PFSK-1 (cell line): ENCODE results near the gene PSAPL1.

ENCODE experiments used
- POLR2AphosphoS5 ChIP-seq: IDR thresholded peaks from 2 replicates; pipeline ENCODE4 v1.6.1; 2012; ENCODE audit warnings: low read depth, mild to moderate bottlenecking, control low read depth, low read length, moderate library complexity
- REST ChIP-seq, 2 experiments: IDR thresholded peaks; 2 replicates each; pipeline versions ENCODE4 v1.6.1 to v1.8.0; 2011 to 2012; ENCODE audit warnings: low read depth in 2 of 2, low read length in 2 of 2, control low read depth in 1 of 2, inconsistent platforms in 1 of 2, mild to moderate bottlenecking in 1 of 2, moderate library complexity in 1 of 2; ENCODE audit not compliant: insufficient read depth in 1 of 2
- TAF1 ChIP-seq: IDR thresholded peaks from 2 replicates; pipeline ENCODE4 v1.6.1; 2012; ENCODE audit warnings: low read length, control low read depth, borderline replicate concordance; ENCODE audit not compliant: insufficient read depth

- TF ChIP-seq REST (IDR thresholded peaks at IDR 0.05; ENCODE audit: insufficient read depth in 1 of 2, low read depth in 2 of 2, low read length in 2 of 2) (no peak), POLR2AphosphoS5 (no peak), TAF1 (no peak)
Observed at GRCh38 chr4:7389719-7390118, 45.0 kb downstream of the PSAPL1 start.
